ENCODE measurements around the gene CAP1. TPM values are rescaled to one million over a fixed set of nuclear protein-coding genes. Genes with fewer than 3 reads are reported as not detected.

Gene CAP1
- total and polyA plus RNA-seq, 10 of the 15 experiments (the other 5 are each of a cell fraction or from before 2014, with no cell fraction given) = 360 to 500 (median 431) TPM

GRCh38 chr1:40102896-40103295 is 62.4 kb downstream of the CAP1 start (continued):
- no peak for TF ChIP-seq SKIL (IDR thresholded peaks at IDR 0.05; ENCODE audit: low read depth, poor library complexity, severe bottlenecking)
- TF ChIP-seq JUND (IDR thresholded peaks at IDR 0.05; ENCODE audit: low read depth, low read length) = no peak
- TF ChIP-seq BCL3 (IDR thresholded peaks at IDR 0.05; ENCODE audit: borderline replicate concordance, insufficient read depth, low read depth, low read length, poor library complexity, severe bottlenecking) = no peak
- TF ChIP-seq GATAD2B (conservative IDR thresholded peaks at IDR 0.05; ENCODE audit: low read depth) = no peak

- in situ Hi-C loops (cut with MboI) (no loop called here), intact Hi-C loops (cut with micrococcal nuclease; ENCODE audit: unreplicated experiment) (no loop called here)
- Histone ChIP-seq H3K9ac (ENCODE audit: control insufficient read depth, insufficient read depth, low read length) (no peak overlapping the region), H3K27me3 (replicated peaks in 1 of 2; ENCODE audit: control insufficient read depth in 2 of 2, insufficient read depth in 2 of 2, low read length in 1 of 2) (no peaks in the 10 kb centered on the region), H3K36me3 (ENCODE audit: control insufficient read depth in 2 of 2, insufficient read depth in 2 of 2, low read length in 1 of 2) (no peaks in the 10 kb centered on the region), H2AFZ (ENCODE audit: control insufficient read depth, low read depth, low read length) (no peak overlapping the region), H3K9me3 (replicated peaks; ENCODE audit: control insufficient read depth, insufficient read depth, low read length) (no peaks in the 10 kb centered on the region; the same call in 2 of the 3 replicates), H3K27ac (ENCODE audit: control insufficient read depth, insufficient read depth) (no peak overlapping the region), H3K79me2 (ENCODE audit: control insufficient read depth, insufficient read depth, low read length) (no peaks in the 10 kb centered on the region), H4K20me1 (ENCODE audit: control insufficient read depth, insufficient read depth) (no peaks in the 10 kb centered on the region), H3K4me1 (ENCODE audit: control insufficient read depth, insufficient read depth, low read length) (no peaks in the 10 kb centered on the region), H3K4me2 (ENCODE audit: control insufficient read depth, insufficient read depth) (no peak overlapping the region), H3K4me3 (no peak overlapping the region)
- WGBS (ENCODE audit: insufficient coverage, insufficient replicate concordance, low lambda C conversion rate, missing lambda C conversion rate) = 0% methylated on average over 1 of the region's 1 CpG
- FAIRE-seq = no peak
- CTCF ChIA-PET = interaction anchor here (1.2 kb wide), 1 partner anchor 39 kb away, joined by 3 read pairs; no protein-coding TSS in a partner anchor
- DNase-seq (ENCODE audit: low read depth, low spot score) = no peak
- ATAC-seq = no peak
- POLR2A ChIA-PET = no interaction called here
- RAD21 ChIA-PET (ENCODE audit: unreplicated experiment) = no interaction called here
- BruUV-seq (replicated peaks) = no TSS peak
- SMC1A ChIA-PET (ENCODE audit: uncharacterized antibody, unreplicated experiment) = no interaction called here
- TF ChIP-seq NFYB (IDR thresholded peaks at IDR 0.05; ENCODE audit: insufficient read depth, low read depth, low read length) (no peak), ZNF217 (IDR thresholded peaks at IDR 0.05) (no peak), POU2F2 (IDR thresholded peaks at IDR 0.05; ENCODE audit: borderline replicate concordance, low read depth, low read length) (no peak), ATF7 (IDR thresholded peaks at IDR 0.05; ENCODE audit: low read depth) (no peak), HSF1 (IDR thresholded peaks at IDR 0.05; ENCODE audit: low read depth, low read length) (no peak), SREBF1 (IDR thresholded peaks at IDR 0.05; ENCODE audit: low read length) (no peak), CHD1 (IDR thresholded peaks at IDR 0.05; ENCODE audit: low read depth, low read length) (no peak), SMARCA5 (IDR thresholded peaks at IDR 0.05) (no peak), CEBPZ (IDR thresholded peaks at IDR 0.05; ENCODE audit: low read depth, low read length) (no peak)
Observed at GRCh38 chr1:40105028-40105427, 64.5 kb downstream of the CAP1 start.
